GM13976 (cell line): ENCODE results near the gene SNPH.

Experiments used
- DNase-seq: peaks from one replicate; pipeline ENCODE4 v3.0.0; 2012; ENCODE audit warnings: low spot score
- CTCF ChIP-seq: IDR thresholded peaks from 2 replicates; pipeline ENCODE4 v1.5.1; 2012; ENCODE audit warnings: borderline replicate concordance, mild to moderate bottlenecking; ENCODE audit not compliant: insufficient read depth; ENCODE audit errors: extremely low read depth, missing control alignments, control extremely low read depth
- in situ Hi-C: fragments of 300-500 bp; cut with MboI; formaldehyde crosslinking; loops from one replicate; pipeline ENCODE4 v1.12.0; 2022; ENCODE audit warnings: low sequenced_read_pairs, mixed read lengths, inconsistent platforms; ENCODE audit not compliant: unreplicated experiment

The SNPH gene

GRCh38 chr20:1269850-1270249 lies 3.8 kb downstream of the SNPH start:
- in situ Hi-C loops, result no loop called here
- TF ChIP-seq CTCF, result no peak
- DNase-seq, result no peak

GRCh38 chr20:1272368-1273100 lies 6.4 kb downstream of the SNPH start:
- in situ Hi-C loops, result no loop called here
- no peak for DNase-seq
- TF ChIP-seq CTCF, result no peak

GRCh38 chr20:1273366-1273765 lies 7.3 kb downstream of the SNPH start:
- TF ChIP-seq CTCF, result no peak
- DNase-seq, result no peak
- in situ Hi-C loops, result no loop called here

- in situ Hi-C loops, result no loop called here
- no peak for DNase-seq
- TF ChIP-seq CTCF, result no peak
Measured at GRCh38 chr20:1274485-1275311, 8.6 kb downstream of the SNPH start.

GRCh38 chr20:1275919-1276318 lies 9.8 kb downstream of the SNPH start:
- no peak for DNase-seq
- no peak for TF ChIP-seq CTCF
- in situ Hi-C loops, result no loop called here

GRCh38 chr20:1277529-1278322 lies 11.6 kb downstream of the SNPH start:
- in situ Hi-C loops, result no loop called here
- DNase-seq, result no peak
- TF ChIP-seq CTCF, result no peak
